SK-N-MC (cell line): Measurements from ENCODE around the gene COPZ2.
A peak's percentile ranks its signal among the peaks of the same experiment; 100 is the strongest.
"Not testable (repeated sequence)": the region's sequence is repeated elsewhere in the genome, so short reads cannot be mapped to it uniquely, and the experiment has no call there.

Experiments used
- DNase-seq: peaks from one replicate; pipeline ENCODE4 v3.0.0-alpha.2; 2011; ENCODE audit warnings: low read depth, low spot score
- H3K27ac ChIP-seq: fragments of 200-600 bp; sonication (generic); 2 replicates; pipeline ENCODE4 v1.5.1; 2016; ENCODE audit warnings: mixed run types
- H3K36me3 ChIP-seq: fragments of 200-600 bp; sonication (generic); 2 replicates; pipeline ENCODE4 v1.6.1; 2017; ENCODE audit warnings: antibody characterized with exemption, low read length, mixed read lengths; ENCODE audit not compliant: insufficient read depth
- H3K4me3 ChIP-seq: fragments of 200-600 bp; sonication (generic); 2 replicates; pipeline ENCODE4 v1.5.1; 2016
- H3K9ac ChIP-seq: fragments of 200-600 bp; sonication (generic); 2 replicates; pipeline ENCODE4 v1.8.0; 2017; ENCODE audit warnings: mixed run types, mixed read lengths; ENCODE audit not compliant: insufficient read length
- H3K9me3 ChIP-seq: fragments of 200-600 bp; sonication (generic); 2 replicates; pipeline ENCODE4 v1.6.1; 2017; ENCODE audit warnings: low read depth, mild to moderate bottlenecking, antibody characterized with exemption, low read length, moderate library complexity, mixed read lengths
- EZH2 ChIP-seq: fragments of 200-600 bp; sonication (generic); IDR thresholded peaks from one replicate; pipeline ENCODE4 v1.6.1; 2017; ENCODE audit warnings: antibody characterized with exemption
- FOXP2 ChIP-seq: optimal IDR thresholded peaks from 2 replicates; pipeline ENCODE3; 2011; ENCODE audit warnings: mild to moderate bottlenecking, moderate library complexity; ENCODE audit not compliant: insufficient read depth; ENCODE audit errors: extremely low read length, control extremely low read depth
- POLR2AphosphoS5 ChIP-seq: IDR thresholded peaks from 2 replicates; pipeline ENCODE4 v1.6.1; 2012; ENCODE audit warnings: mild to moderate bottlenecking, low read depth, low read length, borderline replicate concordance

COPZ2 gene

GRCh38 chr17:48023400-48024148, 14.0 kb downstream of the COPZ2 start:
- Histone ChIP-seq H3K9ac (no peak overlapping the region), H3K36me3 (no peaks in the 10 kb centered on the region), H3K9me3 (no peaks in the 10 kb centered on the region), H3K4me3 (peak overlapping the region; percentile 94), H3K27ac (no peak overlapping the region)
- TF ChIP-seq FOXP2 (no peak), POLR2AphosphoS5 (peak; percentile 72; the same call in 1 of the 2 replicates)
- no peak for DNase-seq

- Histone ChIP-seq H3K27ac (no peak overlapping the region), H3K9me3 (no peaks in the 10 kb centered on the region), H3K4me3 (peak overlapping the region; percentile 94), H3K9ac (no peak overlapping the region), H3K36me3 (no peaks in the 10 kb centered on the region)
- no peak for DNase-seq
- TF ChIP-seq POLR2AphosphoS5, result no peak
These were observed 14.7 kb downstream of the COPZ2 start for GRCh38 chr17:48022901-48023300.

- DNase-seq, result no peak
- no peak overlapping the region for H3K27ac ChIP-seq
- no peak for TF ChIP-seq EZH2
- no peak for TF ChIP-seq FOXP2
- no peak overlapping the region for H3K4me3 ChIP-seq
- H3K9me3 ChIP-seq, result no peaks in the 10 kb centered on the region
- H3K36me3 ChIP-seq, result no peaks in the 10 kb centered on the region
- H3K9ac ChIP-seq, result no peak overlapping the region
These were observed 15.7 kb downstream of the COPZ2 start for GRCh38 chr17:48021934-48022333.

- H3K9me3 ChIP-seq, DNase-seq, H3K4me3 ChIP-seq, H3K36me3 ChIP-seq, H3K27ac ChIP-seq: not testable (repeated sequence)
- H3K9ac ChIP-seq, result peak overlapping the region; percentile 23
These were observed 19.8 kb downstream of the COPZ2 start for GRCh38 chr17:48017817-48018158.

- Histone ChIP-seq H3K9me3 (no peaks in the 10 kb centered on the region), H3K27ac (no peak overlapping the region), H3K9ac (no peak overlapping the region), H3K36me3 (no peaks in the 10 kb centered on the region), H3K4me3 (no peak overlapping the region)
- DNase-seq, result no peak
- TF ChIP-seq FOXP2, result no peak
- no peak for TF ChIP-seq POLR2AphosphoS5
- no peak for TF ChIP-seq EZH2
These were observed 21.5 kb downstream of the COPZ2 start for GRCh38 chr17:48016112-48016511.

GRCh38 chr17:48014595-48015111, 22.9 kb downstream of the COPZ2 start:
- H3K4me3 ChIP-seq, result peak overlapping the region; percentile 0; the same call in 1 of the 2 replicates
- H3K9me3 ChIP-seq, result no peaks in the 10 kb centered on the region
- DNase-seq, result no peak
- H3K9ac ChIP-seq, result no peak overlapping the region
- TF ChIP-seq FOXP2, result no peak
- TF ChIP-seq EZH2, result no peak
- no peak for TF ChIP-seq POLR2AphosphoS5
- H3K27ac ChIP-seq, result peak overlapping the region; percentile 86
- no peaks in the 10 kb centered on the region for H3K36me3 ChIP-seq

GRCh38 chr17:48013876-48014594, 23.6 kb downstream of the COPZ2 start:
- TF ChIP-seq FOXP2, result no peak
- TF ChIP-seq POLR2AphosphoS5, result no peak
- no peak for TF ChIP-seq EZH2
- Histone ChIP-seq H3K9ac (peak overlapping the region; percentile 12), H3K36me3 (no peaks in the 10 kb centered on the region), H3K27ac (peak overlapping the region; percentile 86), H3K4me3 (peak overlapping the region; percentile 0; the same call in 1 of the 2 replicates), H3K9me3 (no peaks in the 10 kb centered on the region)
- DNase-seq, result no peak

GRCh38 chr17:48012654-48013053, 24.9 kb downstream of the COPZ2 start:
- TF ChIP-seq FOXP2 (no peak), POLR2AphosphoS5 (no peak), EZH2 (no peak)
- DNase-seq, result no peak
- no peak overlapping the region for H3K9ac ChIP-seq
- H3K27ac ChIP-seq, result peak overlapping the region; percentile 86; the same call in 1 of the 2 replicates
- peak overlapping the region; percentile 39 for H3K4me3 ChIP-seq
- no peaks in the 10 kb centered on the region for H3K9me3 ChIP-seq
- no peaks in the 10 kb centered on the region for H3K36me3 ChIP-seq

- Histone ChIP-seq H3K36me3 (no peaks in the 10 kb centered on the region), H3K9me3 (no peaks in the 10 kb centered on the region), H3K9ac (no peak overlapping the region), H3K4me3 (peak overlapping the region; percentile 75), H3K27ac (peak overlapping the region; percentile 84; the same call in 1 of the 2 replicates)
- TF ChIP-seq FOXP2, result peak; percentile 67
- TF ChIP-seq POLR2AphosphoS5, result no peak
- no peak for DNase-seq
These were observed 25.5 kb downstream of the COPZ2 start for GRCh38 chr17:48012151-48012520.
